HEK293 (cell line): ENCODE measurements around the gene ZNF641.

Source experiments
- GLI4 ChIP-seq: fragments of 450-650 bp; formaldehyde crosslinking; IDR thresholded peaks from 2 replicates; pipeline ENCODE4 v1.5.1; 2016; ENCODE audit warnings: missing biosample characterization, missing genetic modification characterization
- YY1 ChIP-seq: fragments of 450-650 bp; formaldehyde crosslinking; IDR thresholded peaks from 2 replicates; pipeline ENCODE4 v1.5.1; 2018; ENCODE audit warnings: missing biosample characterization, missing genetic modification characterization
- ZNF133 ChIP-seq: fragments of 450-650 bp; formaldehyde crosslinking; IDR thresholded peaks from 2 replicates; pipeline ENCODE4 v1.5.1; 2016; ENCODE audit warnings: missing biosample characterization, missing genetic modification characterization
- TF ChIP-seq, protein P1 (sequence below): fragments of 450-650 bp; formaldehyde crosslinking; IDR thresholded peaks from 2 replicates; pipeline ENCODE4 v1.5.1; 2016; ENCODE audit warnings: missing biosample characterization, missing genetic modification characterization

DNA sequence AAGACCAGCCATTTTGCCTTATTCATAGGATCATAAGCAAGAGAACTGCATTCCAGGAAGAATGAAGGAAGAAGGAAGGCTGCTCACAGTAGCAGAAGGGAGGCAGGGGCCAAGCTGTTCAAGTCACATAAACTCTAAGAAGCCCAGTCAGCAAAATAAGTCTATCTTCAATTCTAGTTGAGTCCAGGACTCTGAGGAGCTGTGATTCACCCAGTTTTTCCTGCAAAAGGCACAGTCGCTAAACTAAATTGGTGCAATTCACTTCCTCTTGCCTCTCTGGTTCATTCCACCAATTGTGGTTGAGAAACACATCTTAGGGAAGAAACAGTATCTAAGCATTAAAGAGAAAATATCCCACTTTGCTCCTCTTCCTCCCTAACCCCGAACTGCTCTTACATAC, 9.8 kb downstream of the ZNF641 start:
- TF ChIP-seq ZNF133 (tag by site-specific recombination) (no peak), YY1 (tag by site-specific recombination) (no peak), GLI4 (no peak)
- TF ChIP-seq, protein P1, sequence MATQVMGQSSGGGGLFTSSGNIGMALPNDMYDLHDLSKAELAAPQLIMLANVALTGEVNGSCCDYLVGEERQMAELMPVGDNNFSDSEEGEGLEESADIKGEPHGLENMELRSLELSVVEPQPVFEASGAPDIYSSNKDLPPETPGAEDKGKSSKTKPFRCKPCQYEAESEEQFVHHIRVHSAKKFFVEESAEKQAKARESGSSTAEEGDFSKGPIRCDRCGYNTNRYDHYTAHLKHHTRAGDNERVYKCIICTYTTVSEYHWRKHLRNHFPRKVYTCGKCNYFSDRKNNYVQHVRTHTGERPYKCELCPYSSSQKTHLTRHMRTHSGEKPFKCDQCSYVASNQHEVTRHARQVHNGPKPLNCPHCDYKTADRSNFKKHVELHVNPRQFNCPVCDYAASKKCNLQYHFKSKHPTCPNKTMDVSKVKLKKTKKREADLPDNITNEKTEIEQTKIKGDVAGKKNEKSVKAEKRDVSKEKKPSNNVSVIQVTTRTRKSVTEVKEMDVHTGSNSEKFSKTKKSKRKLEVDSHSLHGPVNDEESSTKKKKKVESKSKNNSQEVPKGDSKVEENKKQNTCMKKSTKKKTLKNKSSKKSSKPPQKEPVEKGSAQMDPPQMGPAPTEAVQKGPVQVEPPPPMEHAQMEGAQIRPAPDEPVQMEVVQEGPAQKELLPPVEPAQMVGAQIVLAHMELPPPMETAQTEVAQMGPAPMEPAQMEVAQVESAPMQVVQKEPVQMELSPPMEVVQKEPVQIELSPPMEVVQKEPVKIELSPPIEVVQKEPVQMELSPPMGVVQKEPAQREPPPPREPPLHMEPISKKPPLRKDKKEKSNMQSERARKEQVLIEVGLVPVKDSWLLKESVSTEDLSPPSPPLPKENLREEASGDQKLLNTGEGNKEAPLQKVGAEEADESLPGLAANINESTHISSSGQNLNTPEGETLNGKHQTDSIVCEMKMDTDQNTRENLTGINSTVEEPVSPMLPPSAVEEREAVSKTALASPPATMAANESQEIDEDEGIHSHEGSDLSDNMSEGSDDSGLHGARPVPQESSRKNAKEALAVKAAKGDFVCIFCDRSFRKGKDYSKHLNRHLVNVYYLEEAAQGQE (tag by site-specific recombination), result no peak
